ELF-1 (cell line): ENCODE data around the gene ARHGDIA.
A peak's percentile ranks its signal among the peaks of the same experiment; 100 is the strongest.

Experiments used
- DNase-seq: peaks from one replicate; pipeline ENCODE4 v3.0.0-alpha.2; 2016; ENCODE audit warnings: low read depth, low spot score

Gene ARHGDIA

GRCh38 chr17:81906476-81907218 lies 35.5 kb upstream of the ARHGDIA start:
- DNase-seq, result no peak

- DNase-seq, result no peak
These were observed 34.9 kb upstream of the ARHGDIA start for GRCh38 chr17:81905993-81906392.

GRCh38 chr17:81905424-81905875 lies 34.3 kb upstream of the ARHGDIA start:
- no peak for DNase-seq

DNA sequence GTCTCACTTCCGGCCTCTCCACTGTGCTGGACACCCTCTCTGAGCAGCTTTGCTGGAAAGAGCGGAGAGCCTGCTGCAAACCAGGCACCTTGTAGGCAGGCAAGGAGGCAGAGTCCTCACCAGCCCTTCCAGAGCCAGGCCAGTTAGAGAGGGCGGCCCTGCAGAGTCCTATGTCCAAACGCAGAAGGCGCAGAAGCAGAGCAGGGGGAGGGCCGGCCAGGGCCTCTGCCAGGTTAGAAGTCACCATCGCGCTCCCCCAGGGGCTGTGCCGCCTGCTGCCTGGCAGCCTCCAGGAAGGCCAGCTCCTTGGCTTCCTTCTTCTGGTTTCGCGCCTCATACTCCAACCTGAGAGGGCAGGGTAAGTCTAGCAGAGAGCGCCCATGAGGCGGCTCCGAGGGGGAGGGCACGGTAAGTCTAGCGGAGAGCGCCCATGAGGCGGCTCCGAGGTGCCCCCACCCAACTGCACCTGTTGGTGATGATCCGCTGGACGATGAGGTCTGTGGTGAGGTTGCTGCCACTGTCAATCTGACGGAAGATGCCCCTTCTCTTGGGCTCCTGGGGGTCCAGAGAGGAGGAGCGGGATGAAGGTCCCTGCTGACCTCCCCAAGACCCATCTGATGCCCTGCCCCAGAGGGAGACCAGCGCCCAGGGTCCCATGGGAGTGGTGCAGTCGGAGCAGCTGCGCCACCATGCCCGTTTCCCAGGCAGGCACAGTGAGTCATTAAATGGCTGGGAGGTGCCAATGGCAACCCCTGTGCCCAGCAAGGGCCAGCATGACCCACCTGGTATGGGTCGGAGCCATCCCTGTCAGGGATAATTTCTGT lies 33.7 kb upstream of the ARHGDIA start:
- no peak for DNase-seq

DNA sequence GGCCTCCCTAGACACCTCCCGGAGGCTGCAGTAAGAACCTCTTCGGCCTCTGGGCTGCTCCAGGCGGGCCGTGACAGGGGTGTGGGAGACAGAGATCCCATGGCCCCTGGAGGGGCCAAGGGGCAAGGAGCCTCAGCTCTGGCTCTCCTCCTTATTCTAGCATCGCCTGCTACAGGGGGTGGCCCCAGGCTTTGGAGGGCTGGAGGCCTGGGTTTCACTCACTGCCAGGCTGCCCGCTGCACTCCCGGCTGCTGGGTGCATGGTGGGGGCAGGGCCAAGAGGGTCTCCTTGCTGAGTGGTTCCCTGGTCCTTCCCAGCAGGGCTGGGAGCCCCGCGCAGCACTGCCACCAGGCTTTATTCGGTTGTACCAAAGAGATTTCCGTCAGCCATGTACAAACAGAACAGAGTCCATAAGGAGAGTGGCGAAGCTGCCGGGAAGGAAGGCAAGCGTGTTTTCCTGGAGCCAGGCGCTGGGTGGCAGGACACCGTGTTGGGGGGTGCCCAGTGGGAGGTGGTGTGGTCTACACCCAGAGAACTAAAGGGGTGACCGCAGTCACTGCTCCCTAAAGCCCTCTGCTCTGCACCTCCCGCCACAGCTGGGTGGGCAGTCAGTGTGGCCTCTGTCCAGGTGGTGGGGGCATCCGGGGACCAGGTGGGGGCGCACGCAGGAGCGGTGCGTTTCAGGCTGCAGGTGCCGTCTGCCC lies 32.9 kb upstream of the ARHGDIA start:
- no peak for DNase-seq

DNA sequence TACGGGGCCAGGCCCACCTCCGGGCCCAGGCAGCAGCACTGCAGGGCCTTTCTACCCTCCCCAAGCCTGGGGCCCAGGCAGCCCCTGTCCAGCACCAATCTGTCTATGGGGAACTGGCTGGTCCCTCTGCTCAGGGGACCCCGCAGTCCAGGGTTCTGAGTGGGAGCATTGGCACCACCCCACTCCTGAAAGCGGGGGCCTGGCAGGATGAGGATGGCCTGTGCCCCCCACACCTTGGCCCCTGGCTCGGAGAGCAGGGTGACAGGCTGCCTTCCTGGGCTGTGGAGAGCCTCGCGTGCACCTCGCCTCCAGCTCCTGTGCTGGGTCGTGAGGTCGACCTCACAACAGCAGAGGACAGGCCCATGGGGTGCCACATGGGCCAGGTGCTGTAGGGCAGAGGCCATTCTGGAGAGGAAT lies 32.3 kb upstream of the ARHGDIA start:
- DNase-seq, result no peak

DNA sequence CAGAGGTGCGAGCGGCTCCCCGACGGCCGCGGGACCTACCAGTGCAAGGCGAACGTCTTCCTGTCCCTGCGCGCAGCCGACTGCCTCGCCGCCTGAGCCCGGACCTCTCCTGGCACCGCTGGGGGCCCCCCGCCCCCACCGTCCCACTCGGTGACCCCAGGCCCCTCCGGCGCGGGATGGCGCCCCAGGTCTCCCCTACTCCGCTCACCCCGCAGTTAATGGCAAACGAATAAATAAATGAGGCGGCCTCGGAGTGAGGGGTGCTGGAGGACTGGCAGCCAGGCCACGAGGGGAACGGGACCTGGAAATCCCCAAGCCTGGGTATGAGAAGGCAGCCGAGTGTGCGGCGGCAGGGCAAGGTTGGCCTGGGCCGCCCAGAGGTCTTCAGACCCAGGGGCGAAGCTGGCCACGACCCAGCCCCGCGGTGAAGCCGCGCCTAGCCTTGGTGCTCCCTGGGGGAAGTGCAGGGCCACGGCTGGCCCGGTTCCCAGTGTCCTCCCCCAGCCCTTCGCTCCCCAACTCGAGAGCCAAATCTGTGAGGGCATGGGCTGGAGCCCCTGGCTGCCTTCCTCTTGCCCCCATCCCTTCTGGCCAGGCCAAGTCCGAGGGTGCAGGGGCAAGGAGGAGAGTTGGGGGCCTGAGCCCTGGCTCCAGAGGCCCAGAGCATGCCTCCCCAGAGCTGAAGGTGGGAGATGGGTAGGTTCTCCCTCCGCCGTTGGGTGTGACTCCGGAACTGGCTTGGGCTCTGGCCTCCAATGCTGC lies 31.7 kb upstream of the ARHGDIA start:
- DNase-seq, result no peak

GRCh38 chr17:81902023-81902652 lies 31.0 kb upstream of the ARHGDIA start, which contains the start of gene NPB:
Gene NPB, plus strand, starts transcription at chr17:81902238. Its CDS starts 40 bp downstream, at chr17:81902278.
- no peak for DNase-seq

GRCh38 chr17:81901167-81902022 lies 30.3 kb upstream of the ARHGDIA start:
- DNase-seq, result no peak

- peak; percentile 42 for DNase-seq
These were observed 29.2 kb upstream of the ARHGDIA start for GRCh38 chr17:81900181-81900820.

- no peak for DNase-seq
These were observed 28.5 kb upstream of the ARHGDIA start for GRCh38 chr17:81899514-81900166.

DNA sequence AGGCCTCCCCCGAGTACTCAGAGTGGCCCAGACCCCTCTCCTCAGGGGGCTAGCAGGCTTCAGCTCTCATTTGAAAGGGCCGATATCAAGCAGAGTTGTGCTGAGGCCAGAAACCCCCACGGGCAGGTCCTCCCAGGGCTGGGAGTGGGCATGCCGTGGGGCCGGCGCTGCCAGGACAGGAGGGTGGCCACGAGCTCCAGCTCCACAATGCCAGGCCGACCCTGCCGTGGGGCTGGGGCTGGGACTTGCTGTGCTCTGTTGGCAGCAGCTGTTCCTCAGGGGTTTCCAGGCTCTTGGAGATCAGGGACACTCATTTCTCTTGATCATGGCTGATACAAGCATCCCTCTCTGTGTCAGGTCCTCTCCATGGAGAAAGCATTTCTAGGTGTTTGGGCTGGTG lies 27.7 kb upstream of the ARHGDIA start:
- no peak for DNase-seq

DNA sequence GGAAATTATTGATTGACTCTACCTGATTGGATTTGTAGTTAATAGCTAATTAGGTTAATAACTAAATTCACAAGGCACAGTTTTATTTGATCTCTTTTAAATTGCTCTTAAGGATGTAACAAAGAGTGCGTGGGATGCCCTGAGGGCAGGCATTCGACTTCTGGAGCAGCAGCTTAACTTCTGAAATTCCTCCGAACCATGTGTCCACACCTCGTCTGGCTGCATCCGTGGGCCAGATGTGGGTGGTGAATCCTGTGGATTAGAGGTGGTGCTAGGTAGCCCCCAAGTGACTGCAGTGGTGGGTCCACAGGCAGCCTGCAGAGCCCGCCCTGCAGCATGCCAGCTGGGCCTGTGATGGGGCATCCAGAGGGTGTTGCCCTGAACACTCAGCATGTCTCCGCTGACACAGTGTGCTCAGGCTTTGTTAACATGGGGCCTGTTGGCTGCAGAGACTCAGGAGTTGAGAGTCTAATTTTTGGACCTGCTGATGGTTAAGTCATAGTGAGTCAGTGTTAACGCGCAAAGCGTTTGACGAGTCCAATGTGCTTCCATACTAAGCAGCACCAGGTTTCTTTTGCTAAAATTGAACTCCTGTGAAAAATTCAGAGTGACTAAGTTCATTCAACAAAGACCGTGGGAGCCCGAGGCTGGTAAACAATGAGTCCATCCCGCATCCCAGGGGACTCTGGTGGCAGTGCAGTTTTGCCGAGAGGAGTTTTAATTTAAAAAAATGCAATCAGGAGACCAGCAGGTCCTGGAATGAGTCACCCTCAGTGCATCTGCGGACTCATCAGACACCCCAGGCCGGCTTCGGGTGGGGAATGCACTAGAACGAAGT lies 27.1 kb upstream of the ARHGDIA start:
- peak; percentile 69 for DNase-seq

GRCh38 chr17:81895400-81895799 lies 24.3 kb upstream of the ARHGDIA start:
- DNase-seq, result no peak

GRCh38 chr17:81891303-81891552 lies 20.1 kb upstream of the ARHGDIA start:
- no peak for DNase-seq

- DNase-seq, result no peak
These were observed 19.5 kb upstream of the ARHGDIA start for GRCh38 chr17:81890447-81891302.

DNA sequence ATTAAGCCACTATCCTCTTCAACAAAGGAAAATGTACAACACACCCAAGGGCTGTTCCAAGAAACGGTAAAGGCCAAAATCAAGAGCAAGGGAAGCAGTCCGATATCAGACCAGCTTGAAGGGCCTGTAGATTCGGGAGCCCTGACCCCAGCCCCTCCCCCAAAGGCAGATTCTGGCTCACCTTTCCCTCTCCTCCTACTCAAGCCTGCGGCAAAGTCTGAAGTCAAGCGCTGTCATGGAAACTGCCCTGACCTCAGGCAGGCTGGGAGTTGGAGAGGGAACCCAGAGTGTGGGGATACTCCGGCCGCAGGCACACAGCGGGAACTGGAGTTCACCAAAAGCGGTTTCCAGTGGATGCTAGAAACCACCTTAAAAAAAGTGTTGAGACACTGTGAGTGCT lies 18.5 kb upstream of the ARHGDIA start:
- DNase-seq, result no peak
